HFF-Myc (cell line): ENCODE data around the gene CPZ.
A peak's percentile ranks its signal among the peaks of the same experiment; 100 is the strongest.

Source experiments
- DNase-seq: peaks from one replicate; pipeline ENCODE4 v3.0.0-alpha.2; 2011; ENCODE audit warnings: low read depth; ENCODE audit errors: extremely low read depth
- H3K4me3 ChIP-seq: replicated peaks from 2 replicates; pipeline ENCODE4 v1.5.1; 2011; ENCODE audit warnings: low read depth, mild to moderate bottlenecking, control low read depth, low read length
- TF ChIP-seq, protein P1 (sequence below): IDR thresholded peaks from 2 replicates; pipeline ENCODE4 v1.5.1; 2012; ENCODE audit warnings: mild to moderate bottlenecking, low read depth, low read length, control low read depth; ENCODE audit errors: missing control alignments

CPZ gene

DNA sequence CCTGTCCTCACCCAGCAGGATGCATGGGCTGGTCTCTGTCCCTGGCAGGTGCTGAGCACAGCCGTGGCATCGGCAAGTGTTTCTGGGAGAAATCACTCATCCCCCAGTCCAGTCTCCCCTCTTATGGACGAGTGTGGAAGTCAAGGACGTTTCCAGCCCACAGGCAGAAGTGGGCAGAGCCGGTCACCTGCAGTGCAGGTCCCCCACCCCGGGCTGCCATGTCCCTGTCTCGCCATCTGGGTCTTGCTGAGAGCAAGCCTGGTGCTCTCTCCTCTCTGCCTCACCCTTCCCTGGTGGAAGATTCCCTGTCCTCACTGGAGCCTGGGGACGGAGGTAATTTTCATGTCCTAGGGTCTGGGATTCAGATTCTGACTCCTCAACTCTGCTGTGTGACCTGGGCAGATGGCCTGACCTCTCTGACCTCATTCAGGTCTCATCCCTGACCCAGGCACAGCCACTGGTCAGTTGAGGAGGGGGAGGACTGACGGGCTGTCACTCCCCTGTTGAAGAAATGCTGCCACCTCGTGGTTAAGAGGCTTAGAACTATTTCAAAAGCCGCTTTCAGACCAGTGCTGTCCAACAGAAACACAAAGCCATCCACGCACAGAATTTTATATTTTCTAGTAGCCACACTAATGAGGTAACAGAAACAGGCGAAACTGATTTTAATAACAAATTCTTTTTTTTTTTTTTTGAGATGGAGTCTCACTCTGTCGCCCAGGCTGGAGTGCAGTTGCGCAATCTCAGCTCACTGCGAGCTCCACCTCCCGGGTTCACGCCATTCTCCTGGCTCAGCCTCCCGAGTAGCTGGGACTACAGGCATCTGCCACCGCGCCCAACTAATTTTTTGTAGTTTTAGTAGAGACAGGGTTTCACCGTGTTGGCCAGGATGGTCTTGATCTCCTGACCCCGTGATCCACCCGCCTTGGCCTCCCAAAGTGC, 1.8 kb downstream of the CPZ start:
- no peak overlapping the region for H3K4me3 ChIP-seq
- DNase-seq: peak; percentile 35
- TF ChIP-seq, protein P1, sequence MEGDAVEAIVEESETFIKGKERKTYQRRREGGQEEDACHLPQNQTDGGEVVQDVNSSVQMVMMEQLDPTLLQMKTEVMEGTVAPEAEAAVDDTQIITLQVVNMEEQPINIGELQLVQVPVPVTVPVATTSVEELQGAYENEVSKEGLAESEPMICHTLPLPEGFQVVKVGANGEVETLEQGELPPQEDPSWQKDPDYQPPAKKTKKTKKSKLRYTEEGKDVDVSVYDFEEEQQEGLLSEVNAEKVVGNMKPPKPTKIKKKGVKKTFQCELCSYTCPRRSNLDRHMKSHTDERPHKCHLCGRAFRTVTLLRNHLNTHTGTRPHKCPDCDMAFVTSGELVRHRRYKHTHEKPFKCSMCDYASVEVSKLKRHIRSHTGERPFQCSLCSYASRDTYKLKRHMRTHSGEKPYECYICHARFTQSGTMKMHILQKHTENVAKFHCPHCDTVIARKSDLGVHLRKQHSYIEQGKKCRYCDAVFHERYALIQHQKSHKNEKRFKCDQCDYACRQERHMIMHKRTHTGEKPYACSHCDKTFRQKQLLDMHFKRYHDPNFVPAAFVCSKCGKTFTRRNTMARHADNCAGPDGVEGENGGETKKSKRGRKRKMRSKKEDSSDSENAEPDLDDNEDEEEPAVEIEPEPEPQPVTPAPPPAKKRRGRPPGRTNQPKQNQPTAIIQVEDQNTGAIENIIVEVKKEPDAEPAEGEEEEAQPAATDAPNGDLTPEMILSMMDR: peak; percentile 64

DNA sequence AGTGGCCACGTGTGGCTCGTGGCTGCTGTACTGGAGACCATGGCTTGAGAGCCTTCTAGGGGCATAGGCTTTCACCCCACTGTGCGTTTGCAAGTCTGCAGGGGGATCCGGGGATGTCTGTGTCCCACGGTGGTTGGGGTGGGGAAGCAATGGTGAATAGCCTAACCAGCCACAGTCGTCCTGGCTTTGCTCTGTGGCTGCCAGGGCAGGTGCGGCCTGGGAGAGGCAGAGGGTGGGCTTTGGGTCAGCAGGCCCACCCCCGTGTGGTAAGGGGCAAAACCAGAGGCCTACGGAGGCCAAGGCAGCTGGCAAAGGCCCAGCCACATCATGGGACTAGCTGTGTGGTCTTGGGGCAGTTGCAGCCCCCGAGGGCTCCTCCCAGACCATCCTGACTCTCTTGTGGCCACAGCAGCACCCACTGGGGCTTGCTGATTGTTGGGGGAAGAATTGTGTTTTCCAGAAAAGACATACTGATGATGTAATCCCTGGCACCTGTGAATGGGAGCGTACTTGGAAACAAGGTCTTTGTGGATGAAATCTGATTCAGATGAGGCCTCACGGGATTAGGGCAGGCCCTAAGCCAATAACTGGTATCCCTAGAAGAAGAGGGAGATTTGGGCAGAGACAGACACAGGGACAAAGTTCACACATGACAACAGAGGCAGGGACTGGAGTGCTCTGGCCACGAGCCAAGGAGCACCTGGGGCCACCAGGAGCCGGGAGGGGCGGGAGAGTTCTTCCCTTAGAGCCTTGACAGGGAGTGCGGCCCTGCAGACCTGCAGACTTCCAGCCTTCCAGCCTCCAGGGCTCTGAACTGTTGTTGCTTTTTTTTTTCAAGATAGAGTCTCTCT, 2.9 kb downstream of the CPZ start:
- TF ChIP-seq, protein P1: no peak
- H3K4me3 ChIP-seq: no peak overlapping the region
- no peak for DNase-seq

DNA sequence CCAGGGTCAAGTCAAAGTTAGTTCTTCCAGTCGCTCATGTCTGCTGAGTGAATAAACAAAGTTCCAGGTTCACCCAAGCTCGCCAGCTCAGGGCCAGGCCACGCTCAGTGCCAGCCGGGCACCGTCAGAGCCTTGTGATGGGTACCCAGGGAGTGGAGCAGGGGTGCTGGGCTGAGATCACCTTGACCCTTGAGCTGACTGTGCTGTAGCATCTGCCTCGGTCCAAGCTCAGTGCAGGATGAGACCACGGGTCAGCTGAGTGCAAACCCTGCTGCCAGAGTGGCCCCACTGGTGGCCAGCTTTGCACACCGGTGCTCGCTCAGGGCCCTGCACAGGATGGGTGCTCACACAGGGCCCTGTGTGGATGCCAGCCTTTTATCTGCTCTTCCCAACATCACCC, 4.3 kb downstream of the CPZ start:
- TF ChIP-seq, protein P1: no peak
- no peak for DNase-seq
- no peak overlapping the region for H3K4me3 ChIP-seq

DNA sequence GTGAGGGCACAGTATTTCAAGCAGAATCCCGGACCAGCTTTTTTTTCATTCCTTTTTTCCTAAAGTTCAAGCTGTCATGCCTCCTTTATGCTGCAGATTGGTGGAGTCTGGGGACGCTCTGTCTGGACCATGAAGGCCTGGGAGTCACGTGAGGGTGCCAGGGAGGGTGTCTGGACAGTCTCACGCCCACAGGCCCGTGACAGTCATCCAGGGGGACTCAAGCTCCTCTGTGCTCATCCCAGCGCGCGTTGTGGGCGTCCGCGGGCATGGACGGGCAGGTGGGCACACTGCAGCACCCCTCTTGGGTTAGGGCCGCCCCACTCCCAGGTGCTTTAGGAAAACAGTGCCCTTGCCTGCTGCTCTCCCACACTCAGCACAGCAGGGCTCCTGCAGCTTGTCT, 4.8 kb downstream of the CPZ start:
- TF ChIP-seq, protein P1: no peak
- no peak overlapping the region for H3K4me3 ChIP-seq
- no peak for DNase-seq

DNA sequence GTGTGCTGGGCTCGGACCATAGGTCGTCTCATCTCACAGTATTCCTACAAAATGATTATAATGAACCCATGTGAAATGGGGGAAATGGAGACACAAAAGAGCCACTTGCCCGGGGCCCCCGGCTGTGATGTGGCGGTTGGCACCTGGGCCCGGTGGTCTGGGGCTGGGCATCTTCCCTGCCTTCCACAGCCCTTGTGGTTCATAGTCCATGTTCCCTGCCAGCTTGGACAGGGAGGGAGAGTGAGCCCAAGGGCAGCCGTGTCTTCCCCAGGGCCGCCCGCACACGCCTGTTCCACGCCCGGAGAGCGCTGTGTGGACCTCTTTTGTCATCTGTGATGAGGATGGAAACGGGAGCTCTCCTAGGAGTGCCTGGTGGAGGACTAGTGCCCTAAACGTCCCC, 5.2 kb downstream of the CPZ start:
- no peak for DNase-seq
- TF ChIP-seq, protein P1: no peak
- no peak overlapping the region for H3K4me3 ChIP-seq

DNA sequence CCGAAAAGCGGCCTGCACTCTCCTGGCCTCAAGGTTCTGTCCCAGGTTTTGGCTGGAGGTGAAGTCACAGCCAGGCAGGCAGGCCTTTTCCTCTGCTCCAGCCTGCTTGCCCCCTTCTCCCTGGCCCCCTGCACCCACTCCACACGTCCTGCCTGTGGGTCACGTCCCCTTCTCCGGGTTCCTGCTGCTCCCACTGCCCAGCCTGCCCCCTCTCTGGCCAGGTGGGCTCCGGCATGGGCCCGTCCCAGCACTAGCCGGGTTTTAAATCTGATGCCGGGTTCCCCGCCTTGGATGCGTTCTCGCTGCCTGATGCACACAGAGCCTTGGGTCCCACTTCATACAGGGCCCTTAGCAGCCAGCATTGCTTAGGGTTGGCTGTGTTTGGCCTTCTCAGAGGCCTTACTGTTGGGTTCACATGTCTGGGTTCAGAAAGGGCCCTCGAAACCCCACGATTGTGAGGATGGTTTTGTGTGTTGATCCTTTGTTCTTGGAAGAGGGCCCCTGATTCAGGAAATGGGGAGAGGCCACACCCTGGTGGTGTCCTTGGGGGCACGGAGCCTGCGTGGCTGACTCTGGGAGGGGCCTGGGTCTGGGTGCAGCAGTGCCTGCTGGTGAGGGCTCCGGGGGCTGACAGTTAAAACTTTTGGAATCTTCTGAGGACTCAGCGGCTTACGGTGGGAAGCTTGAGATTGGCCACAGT, 6.0 kb downstream of the CPZ start:
- no peak overlapping the region for H3K4me3 ChIP-seq
- TF ChIP-seq, protein P1: no peak
- no peak for DNase-seq
